Vagina (tissue), 2 donors: Measurements from ENCODE around the gene KBTBD8. TPM values are rescaled to one million over a fixed set of nuclear protein-coding genes. Genes with fewer than 3 reads are reported as not detected.

Experiments
- DNase-seq, 2 donors: peaks; one replicate each; pipeline ENCODE4 v3.0.0-alpha.2; 2017; ENCODE audit errors: extremely low spot score in 2 of 2
- H3K27ac ChIP-seq: fragments of 200-600 bp; sonication (generic); one replicate; pipeline ENCODE4 v1.5.1; 2019
- H3K27me3 ChIP-seq: fragments of 200-600 bp; sonication (generic); one replicate; pipeline ENCODE4 v1.5.1; 2019
- H3K36me3 ChIP-seq, 2 donors: fragments of 200-600 bp; sonication (generic); one replicate each; pipeline ENCODE4 v1.5.1; 2017 to 2019
- H3K4me1 ChIP-seq: fragments of 200-600 bp; sonication (generic); one replicate; pipeline ENCODE4 v1.5.1; 2019
- H3K4me3 ChIP-seq, 2 donors: fragments of 200-600 bp; sonication (generic); 1 replicate in 1 of 2; 2 replicates in 1 of 2; pipeline ENCODE4 v1.5.1; 2016 to 2019
- H3K9me3 ChIP-seq: fragments of 200-600 bp; sonication (generic); one replicate; pipeline ENCODE4 v1.5.1; 2019
- CTCF ChIP-seq, 3 experiments: fragments of 450-650 bp in 2 of 3; fragments of 200-600 bp in 1 of 3; sonication (generic) in 1 of 3; IDR thresholded peaks; one replicate each; pipeline ENCODE4 v1.5.1; 2017 to 2019; ENCODE audit warnings: antibody characterized with exemption in 3 of 3, mild to moderate bottlenecking in 2 of 3, moderate library complexity in 2 of 3
- POLR2A ChIP-seq, 2 donors: fragments of 450-650 bp; IDR thresholded peaks; one replicate each; pipeline ENCODE4 v1.6.1; 2017; ENCODE audit warnings: antibody characterized with exemption in 2 of 2, mild to moderate bottlenecking in 2 of 2, moderate library complexity in 2 of 2
- POLR2AphosphoS5 ChIP-seq, 2 donors: sonication (generic); formaldehyde crosslinking; IDR thresholded peaks; one replicate each; pipeline ENCODE4 v1.9.0; 2017; ENCODE audit warnings: antibody characterized with exemption in 2 of 2, mild to moderate bottlenecking in 2 of 2, low read depth in 1 of 2; ENCODE audit not compliant: insufficient read depth in 1 of 2
- intact Hi-C: fragments of 100-400 bp; cut with DNase I; formaldehyde crosslinking; loops from one replicate; pipeline ENCODE4 v1.15.1; 2023
- total RNA-seq: library from RNA; depleted of rRNA; stranded (reverse); fragments of >200 nt; gene quantifications from one replicate; pipeline ENCODE4 v1.2.3, GENCODE V29; 2016

KBTBD8 gene
- total RNA-seq, 1 donor from 2014 or later, result 0.49 TPM

GRCh38 chr3:67005974-67006373 lies 7.9 kb downstream of the KBTBD8 start:
- H3K27me3 ChIP-seq, result no peaks in the 10 kb centered on the region
- intact Hi-C loops, result no loop called here
- H3K4me1 ChIP-seq, result no peaks in the 10 kb centered on the region
- no peak overlapping the region for H3K27ac ChIP-seq
- H3K4me3 ChIP-seq, result no peak overlapping the region
- TF ChIP-seq POLR2AphosphoS5 (IDR thresholded peaks at IDR 0.05; ENCODE audit: insufficient read depth in 1 of 2, low read depth in 1 of 2) (no peak), CTCF (IDR thresholded peaks at IDR 0.05) (no peak), POLR2A (IDR thresholded peaks at IDR 0.05) (no peak)
- H3K9me3 ChIP-seq, result no peaks in the 10 kb centered on the region
- H3K36me3 ChIP-seq, result no peaks in the 10 kb centered on the region
- DNase-seq, result no peak

GRCh38 chr3:67006460-67006859 lies 8.4 kb downstream of the KBTBD8 start:
- Histone ChIP-seq H3K4me1 (no peaks in the 10 kb centered on the region), H3K4me3 (no peak overlapping the region), H3K36me3 (no peaks in the 10 kb centered on the region), H3K27ac (no peak overlapping the region), H3K9me3 (no peaks in the 10 kb centered on the region), H3K27me3 (no peaks in the 10 kb centered on the region)
- intact Hi-C loops, result no loop called here
- TF ChIP-seq POLR2AphosphoS5 (IDR thresholded peaks at IDR 0.05; ENCODE audit: insufficient read depth in 1 of 2, low read depth in 1 of 2) (no peak), POLR2A (IDR thresholded peaks at IDR 0.05) (no peak), CTCF (IDR thresholded peaks at IDR 0.05) (no peak)
- DNase-seq, result no peak

- intact Hi-C loops, result no loop called here
- H3K36me3 ChIP-seq, result no peaks in the 10 kb centered on the region
- TF ChIP-seq POLR2A (IDR thresholded peaks at IDR 0.05), result no peak
- H3K4me3 ChIP-seq, result no peak overlapping the region
- H3K27me3 ChIP-seq, result no peaks in the 10 kb centered on the region
- no peak for DNase-seq
- no peaks in the 10 kb centered on the region for H3K4me1 ChIP-seq
- no peak overlapping the region for H3K27ac ChIP-seq
- H3K9me3 ChIP-seq, result no peaks in the 10 kb centered on the region
Observed at GRCh38 chr3:67008388-67008787, 10.3 kb downstream of the KBTBD8 start.

GRCh38 chr3:67009716-67010115 lies 11.6 kb downstream of the KBTBD8 start:
- intact Hi-C loops, result no loop called here

GRCh38 chr3:67011414-67012131 lies 13.5 kb downstream of the KBTBD8 start:
- no peaks in the 10 kb centered on the region for H3K9me3 ChIP-seq
- no peaks in the 10 kb centered on the region for H3K4me1 ChIP-seq
- no peaks in the 10 kb centered on the region for H3K36me3 ChIP-seq
- DNase-seq, result no peak
- intact Hi-C loops, result no loop called here
- H3K27me3 ChIP-seq, result no peaks in the 10 kb centered on the region
- TF ChIP-seq POLR2A (IDR thresholded peaks at IDR 0.05), result no peak
- no peak for TF ChIP-seq CTCF (IDR thresholded peaks at IDR 0.05)
- no peak overlapping the region for H3K27ac ChIP-seq
- H3K4me3 ChIP-seq, result no peak overlapping the region

More at GRCh38 chr3:67009716-67010115, 11.6 kb downstream of the KBTBD8 start:
- no peaks in the 10 kb centered on the region for H3K9me3 ChIP-seq
- H3K36me3 ChIP-seq, result no peaks in the 10 kb centered on the region
- no peak overlapping the region for H3K27ac ChIP-seq
- no peaks in the 10 kb centered on the region for H3K27me3 ChIP-seq
- DNase-seq, result no peak
- H3K4me3 ChIP-seq, result no peak overlapping the region
- H3K4me1 ChIP-seq, result no peaks in the 10 kb centered on the region
- TF ChIP-seq POLR2AphosphoS5 (IDR thresholded peaks at IDR 0.05; ENCODE audit: insufficient read depth in 1 of 2, low read depth in 1 of 2) (no peak), POLR2A (IDR thresholded peaks at IDR 0.05) (no peak)

- no peak overlapping the region for H3K27ac ChIP-seq
- no peaks in the 10 kb centered on the region for H3K27me3 ChIP-seq
- H3K36me3 ChIP-seq, result no peaks in the 10 kb centered on the region
- TF ChIP-seq POLR2AphosphoS5 (IDR thresholded peaks at IDR 0.05; ENCODE audit: insufficient read depth in 1 of 2, low read depth in 1 of 2), result no peak
- TF ChIP-seq POLR2A (IDR thresholded peaks at IDR 0.05), result no peak
- no peak for TF ChIP-seq CTCF (IDR thresholded peaks at IDR 0.05)
- DNase-seq, result no peak
- no peak overlapping the region for H3K4me3 ChIP-seq
- no peaks in the 10 kb centered on the region for H3K9me3 ChIP-seq
- no peaks in the 10 kb centered on the region for H3K4me1 ChIP-seq
- intact Hi-C loops, result no loop called here
Observed at GRCh38 chr3:67012564-67012963, 14.5 kb downstream of the KBTBD8 start.
